Large intestine (tissue), 3 donors: ENCODE results near the gene MAPK7. TPM values are rescaled to one million over a fixed set of nuclear protein-coding genes. Genes with fewer than 3 reads are reported as not detected.
"Not testable (repeated sequence)": the region's sequence is repeated elsewhere in the genome, so short reads cannot be mapped to it uniquely, and the experiment has no call there.

Experiments
- DNase-seq, 2 donors: peaks; one replicate each; pipeline versions ENCODE4 v3.0.0 to v3.0.0-alpha.2; 2013
- H3K27ac ChIP-seq: one replicate; pipeline ENCODE4 v1.5.1; 2013; ENCODE audit warnings: low read length
- H3K27me3 ChIP-seq: 2 replicates; pipeline ENCODE4 v1.6.1; 2013; ENCODE audit warnings: low read length; ENCODE audit not compliant: control insufficient read depth, insufficient read depth
- H3K36me3 ChIP-seq: 2 replicates; pipeline ENCODE4 v1.6.1; 2013; ENCODE audit warnings: low read length; ENCODE audit not compliant: control insufficient read depth, insufficient read depth
- H3K4me1 ChIP-seq: one replicate; pipeline ENCODE4 v1.6.1; 2013; ENCODE audit warnings: low read length; ENCODE audit not compliant: control insufficient read depth, insufficient read depth
- H3K4me3 ChIP-seq: one replicate; pipeline ENCODE4 v1.5.1; 2013; ENCODE audit warnings: low read length
- H3K9me3 ChIP-seq: one replicate; pipeline ENCODE4 v1.6.1; 2013; ENCODE audit warnings: mild to moderate bottlenecking, low read depth, low read length, moderate library complexity; ENCODE audit not compliant: control insufficient read depth
- WGBS: methylation state at CpG from one replicate; pipeline ENCODE4 v1.1.5; 2013; ENCODE audit warnings: low lambda C conversion rate; ENCODE audit not compliant: insufficient coverage; 5-methylcytosine and 5-hydroxymethylcytosine counted together
- polyA plus RNA-seq: library from polyadenylated mRNA; unstranded; fragments of 120-200 nt; gene quantifications from one replicate; pipeline ENCODE4 v1.2.1, GENCODE V29; 2013

Gene MAPK7
- polyA plus RNA-seq, 1 donor = 20.4 TPM

- Histone ChIP-seq H3K36me3 (no peaks in the 10 kb centered on the region), H3K4me3 (no peak overlapping the region), H3K4me1 (peaks cover 42% of the 10 kb centered on the region), H3K27me3 (no peaks in the 10 kb centered on the region), H3K27ac (peak overlapping the region; percentile 60), H3K9me3 (peaks cover 7% of the 10 kb centered on the region)
- no CpG with 5 or more reads among the region's 9 CpGs for WGBS
- DNase-seq = no peak
Observed at GRCh38 chr17:19348806-19349205, 29.5 kb upstream of the MAPK7 start.

GRCh38 chr17:19353401-19353800, 24.9 kb upstream of the MAPK7 start:
- H3K27me3 ChIP-seq, H3K9me3 ChIP-seq, DNase-seq, H3K4me3 ChIP-seq, H3K4me1 ChIP-seq, H3K27ac ChIP-seq: not testable (repeated sequence)
- peaks cover 18% of the 10 kb centered on the region for H3K36me3 ChIP-seq
- no CpG with 5 or more reads among the region's 11 CpGs for WGBS

GRCh38 chr17:19354748-19355147, 23.6 kb upstream of the MAPK7 start:
- DNase-seq = no peak
- peaks cover 23% of the 10 kb centered on the region for H3K36me3 ChIP-seq
- H3K4me1 ChIP-seq = no peaks in the 10 kb centered on the region
- H3K27ac ChIP-seq = no peak overlapping the region
- WGBS = no CpG with 5 or more reads among the region's 6 CpGs
- H3K4me3 ChIP-seq = no peak overlapping the region
- H3K9me3 ChIP-seq = no peaks in the 10 kb centered on the region
- H3K27me3 ChIP-seq = no peaks in the 10 kb centered on the region

GRCh38 chr17:19357351-19357750, 20.9 kb upstream of the MAPK7 start:
- H3K36me3 ChIP-seq = peaks cover 25% of the 10 kb centered on the region
- no peaks in the 10 kb centered on the region for H3K27me3 ChIP-seq
- H3K27ac ChIP-seq = no peak overlapping the region
- no peaks in the 10 kb centered on the region for H3K9me3 ChIP-seq
- no CpG with 5 or more reads among the region's 7 CpGs for WGBS
- peaks cover 7% of the 10 kb centered on the region for H3K4me1 ChIP-seq
- H3K4me3 ChIP-seq = no peak overlapping the region
- DNase-seq = no peak

- peaks cover 25% of the 10 kb centered on the region for H3K36me3 ChIP-seq
- H3K9me3 ChIP-seq = no peaks in the 10 kb centered on the region
- no peaks in the 10 kb centered on the region for H3K27me3 ChIP-seq
- no peak overlapping the region for H3K4me3 ChIP-seq
- no peak overlapping the region for H3K27ac ChIP-seq
- H3K4me1 ChIP-seq = peaks cover 7% of the 10 kb centered on the region
- DNase-seq = no peak
- WGBS = no CpG with 5 or more reads among the region's 7 CpGs
Observed at GRCh38 chr17:19357761-19358160, 20.5 kb upstream of the MAPK7 start.

- WGBS = no CpG with 5 or more reads among the region's 7 CpGs
- H3K9me3 ChIP-seq = no peaks in the 10 kb centered on the region
- no peak overlapping the region for H3K27ac ChIP-seq
- peaks cover 15% of the 10 kb centered on the region for H3K4me1 ChIP-seq
- H3K27me3 ChIP-seq = no peaks in the 10 kb centered on the region
- no peak overlapping the region for H3K4me3 ChIP-seq
- peaks cover 25% of the 10 kb centered on the region for H3K36me3 ChIP-seq
- no peak for DNase-seq
Observed at GRCh38 chr17:19359151-19359550, 19.1 kb upstream of the MAPK7 start.

GRCh38 chr17:19359856-19360255, 18.4 kb upstream of the MAPK7 start:
- Histone ChIP-seq H3K27me3 (no peaks in the 10 kb centered on the region), H3K27ac (no peak overlapping the region), H3K4me1 (peaks cover 15% of the 10 kb centered on the region), H3K4me3 (no peak overlapping the region), H3K9me3 (no peaks in the 10 kb centered on the region), H3K36me3 (peaks cover 25% of the 10 kb centered on the region)
- no peak for DNase-seq
- no CpG with 5 or more reads among the region's 5 CpGs for WGBS

GRCh38 chr17:19360772-19361171, 17.5 kb upstream of the MAPK7 start:
- no CpG with 5 or more reads among the region's 8 CpGs for WGBS
- H3K36me3 ChIP-seq = peaks cover 25% of the 10 kb centered on the region
- no peaks in the 10 kb centered on the region for H3K9me3 ChIP-seq
- H3K4me3 ChIP-seq = no peak overlapping the region
- no peak for DNase-seq
- H3K27me3 ChIP-seq = no peaks in the 10 kb centered on the region
- H3K4me1 ChIP-seq = peaks cover 15% of the 10 kb centered on the region
- H3K27ac ChIP-seq = no peak overlapping the region

- H3K36me3 ChIP-seq = peaks cover 23% of the 10 kb centered on the region
- H3K4me3 ChIP-seq = no peak overlapping the region
- no peaks in the 10 kb centered on the region for H3K9me3 ChIP-seq
- H3K4me1 ChIP-seq = peaks cover 15% of the 10 kb centered on the region
- H3K27me3 ChIP-seq = no peaks in the 10 kb centered on the region
- no peak overlapping the region for H3K27ac ChIP-seq
- no CpG with 5 or more reads among the region's 6 CpGs for WGBS
- DNase-seq = no peak
Observed at GRCh38 chr17:19361326-19361725, 17.0 kb upstream of the MAPK7 start.

GRCh38 chr17:19361944-19362276, 16.4 kb upstream of the MAPK7 start:
- WGBS = no CpG with 5 or more reads among the region's 16 CpGs
- no peak for DNase-seq
- H3K4me3 ChIP-seq = peak overlapping the region; percentile 78
- H3K36me3 ChIP-seq = peaks cover 18% of the 10 kb centered on the region
- H3K27ac ChIP-seq = peak overlapping the region; percentile 93
- H3K4me1 ChIP-seq = peaks cover 15% of the 10 kb centered on the region
- no peaks in the 10 kb centered on the region for H3K27me3 ChIP-seq
- H3K9me3 ChIP-seq = no peaks in the 10 kb centered on the region

- H3K9me3 ChIP-seq = no peaks in the 10 kb centered on the region
- H3K27ac ChIP-seq = peak within 1 kb of the TSS; percentile 93
- peaks cover 13% of the 10 kb centered on the region for H3K36me3 ChIP-seq
- H3K4me3 ChIP-seq = peak within 1 kb of the TSS; percentile 78
- no CpG with 5 or more reads among the region's 83 CpGs for WGBS
- peak; percentile 92 to 95 for DNase-seq
- no peaks in the 10 kb centered on the region for H3K27me3 ChIP-seq
- H3K4me1 ChIP-seq = peaks cover 15% of the 10 kb centered on the region
Observed at GRCh38 chr17:19362277-19363113, 15.8 kb upstream of the MAPK7 start, which contains the start of gene B9D1. Gene B9D1 (minus strand): TSS chr17:19362723. CDS start chr17:19362569, 154 bp downstream.
